CD4-positive, alpha-beta T cell treated with Interleukin-6 for 4 hours (primary cell): ENCODE data around the gene ARL10.
A peak's percentile ranks its signal among the peaks of the same experiment; 100 is the strongest.

Source experiments
- DNase-seq: peaks from one replicate; pipeline ENCODE4 v3.0.0-alpha.2; 2020; ENCODE audit warnings: mixed read lengths

ARL10 gene

GRCh38 chr5:176413255-176413565 is 47.9 kb downstream of the ARL10 start:
- DNase-seq, result no peak

GRCh38 chr5:176413709-176414191 is 48.5 kb downstream of the ARL10 start:
- no peak for DNase-seq

GRCh38 chr5:176414704-176415103 is 49.4 kb downstream of the ARL10 start:
- DNase-seq, result no peak

- DNase-seq, result no peak
Observed at GRCh38 chr5:176415240-176415951, 50.1 kb downstream of the ARL10 start.

- peak; percentile 93 for DNase-seq
Observed at GRCh38 chr5:176415952-176416924, 51.0 kb downstream of the ARL10 start, which contains the start of gene CLTB. Gene CLTB (minus strand): TSS chr5:176416539. CDS start chr5:176416363, 176 bp downstream.

- DNase-seq, result no peak
Observed at GRCh38 chr5:176416965-176417364, 51.7 kb downstream of the ARL10 start.

GRCh38 chr5:176418251-176418650 is 53.0 kb downstream of the ARL10 start:
- no peak for DNase-seq

GRCh38 chr5:176420086-176420485 is 54.8 kb downstream of the ARL10 start:
- no peak for DNase-seq

- DNase-seq, result no peak
Observed at GRCh38 chr5:176420972-176421544, 55.8 kb downstream of the ARL10 start.

GRCh38 chr5:176424181-176424580 is 58.9 kb downstream of the ARL10 start:
- DNase-seq, result no peak

- no peak for DNase-seq
Observed at GRCh38 chr5:176425138-176425537, 59.9 kb downstream of the ARL10 start.

GRCh38 chr5:176425791-176426190 is 60.5 kb downstream of the ARL10 start:
- no peak for DNase-seq

GRCh38 chr5:176426876-176427275 is 61.6 kb downstream of the ARL10 start:
- no peak for DNase-seq

- no peak for DNase-seq
Observed at GRCh38 chr5:176427971-176428370, 62.7 kb downstream of the ARL10 start.

- DNase-seq, result no peak
Observed at GRCh38 chr5:176429972-176430371, 64.7 kb downstream of the ARL10 start.
